ENCODE data around the gene ZNF282.

- TF ChIP-seq BCL6B (tag by site-specific recombination; IDR thresholded peaks at IDR 0.05), result no peak
- no peak for TF ChIP-seq ZNF501 (tag by site-specific recombination; IDR thresholded peaks at IDR 0.05)
- TF ChIP-seq ZNF132 (tag by site-specific recombination; IDR thresholded peaks at IDR 0.05; ENCODE audit: borderline replicate concordance), result no peak
- peak; percentile 33; the same call in 1 of the 2 replicates for TF ChIP-seq CTCF (tag by site-specific recombination; IDR thresholded peaks at IDR 0.05)
- TF ChIP-seq GFI1B (tag by site-specific recombination; IDR thresholded peaks at IDR 0.05), result no peak
- TF ChIP-seq ZNF704 (tag by site-specific recombination; IDR thresholded peaks at IDR 0.05), result no peak
- TF ChIP-seq HOXD13 (CRISPR knock-in tag; IDR thresholded peaks at IDR 0.05; ENCODE audit: borderline replicate concordance), result no peak
- no peak for TF ChIP-seq TCF7L2 (IDR thresholded peaks at IDR 0.05; ENCODE audit: borderline replicate concordance, low read depth, low read length)
- TF ChIP-seq ZNF785 (tag by site-specific recombination; IDR thresholded peaks at IDR 0.05), result no peak
- no peak for TF ChIP-seq ZNF521 (tag by site-specific recombination; IDR thresholded peaks at IDR 0.05)
- TF ChIP-seq HIC1 (tag by site-specific recombination; IDR thresholded peaks at IDR 0.05), result no peak
- TF ChIP-seq MYNN (tag by site-specific recombination; IDR thresholded peaks at IDR 0.05; ENCODE audit: borderline replicate concordance), result no peak
These were observed 14.3 kb downstream of the ZNF282 start for GRCh38 chr7:149209518-149210269.

Measured in HEK293 (cell line).